Endothelial cell of umbilical vein (primary cell): ENCODE results near the gene CYB561A3. TPM values are rescaled to one million over a fixed set of nuclear protein-coding genes. Genes with fewer than 3 reads are reported as not detected.

Source experiments
- BruUV-seq: library from RNA; stranded (reverse); fragments of 400-500 nt; replicated peaks from 2 replicates; lab custom pipeline; 2021; lab: Mats Ljungman, UMichigan
- CTCF ChIA-PET: fragments of 300-600, 350-600 bp; sonication (Branson Sonifier 250); formaldehyde crosslinking; loops from one replicate; lab custom pipeline; 2021; ENCODE audit warnings: antibody characterized with exemption, inconsistent platforms; lab: Charles Lee
- POLR2A ChIA-PET: fragments of 300-600, 350-600 bp; sonication (Branson Sonifier 250); formaldehyde crosslinking; loops from one replicate; lab custom pipeline; 2021; ENCODE audit warnings: antibody characterized with exemption, inconsistent platforms; lab: Charles Lee
- DNase-seq: peaks from one replicate; pipeline ENCODE4 v3.0.0-alpha.2; 2011; ENCODE audit warnings: low read depth, low spot score
- FAIRE-seq: peaks from 2 replicates; lab custom pipeline; 2011; peaks lifted over from hg19 to GRCh38; lab: Jason Lieb, UNC
- H2AFZ ChIP-seq: 2 replicates; pipeline ENCODE4 v1.6.0; 2012; ENCODE audit warnings: low read depth, low read length, control low read depth, inconsistent platforms
- H3K27ac ChIP-seq: 2 replicates; pipeline ENCODE4 v1.5.1; 2011; ENCODE audit warnings: low read depth, mild to moderate bottlenecking, control low read depth, low read length, moderate library complexity; ENCODE audit not compliant: insufficient read depth
- H3K27me3 ChIP-seq, 2 experiments: 2 replicates each; pipeline versions ENCODE4 v1.6.0 to v1.6.1; 2011; ENCODE audit warnings: low read length in 2 of 2, mixed read lengths in 1 of 2; ENCODE audit not compliant: control insufficient read depth in 2 of 2, insufficient read depth in 2 of 2
- H3K36me3 ChIP-seq, 2 experiments: 2 replicates in 1 of 2; 3 replicates in 1 of 2; pipeline ENCODE4 v1.5.1; 2011; ENCODE audit warnings: low read length in 2 of 2, mild to moderate bottlenecking in 1 of 2, moderate library complexity in 1 of 2; ENCODE audit not compliant: control insufficient read depth in 2 of 2, insufficient read depth in 2 of 2; ENCODE audit errors: extremely low read depth in 1 of 2
- H3K4me1 ChIP-seq: 3 replicates; pipeline ENCODE4 v1.5.1; 2011; ENCODE audit warnings: mild to moderate bottlenecking, low read length; ENCODE audit not compliant: control insufficient read depth, insufficient read depth; ENCODE audit errors: extremely low read depth
- H3K4me2 ChIP-seq: 2 replicates; pipeline ENCODE4 v1.6.1; 2011; ENCODE audit warnings: low read length, control low read depth, mixed read lengths; ENCODE audit not compliant: insufficient read depth
- H3K4me3 ChIP-seq, 3 experiments: fragments of 200-600 bp in 1 of 3; sonication (generic), shearing (Covaris generic) in 1 of 3; replicated peaks in 1 of 3; 2 replicates each; pipeline ENCODE4 v1.5.1; 2011 to 2016; ENCODE audit warnings: control low read depth in 3 of 3, low read length in 3 of 3, mild to moderate bottlenecking in 2 of 3, inconsistent platforms in 1 of 3, low read depth in 1 of 3, moderate library complexity in 1 of 3; ENCODE audit not compliant: insufficient read depth in 1 of 3
- H3K79me2 ChIP-seq: 2 replicates; pipeline ENCODE4 v1.6.0; 2012; ENCODE audit warnings: low read length, inconsistent platforms; ENCODE audit not compliant: control insufficient read depth, insufficient read depth
- H3K9ac ChIP-seq: replicated peaks from 2 replicates; pipeline ENCODE3; 2011; ENCODE audit warnings: low read length, control low read depth; ENCODE audit not compliant: insufficient read depth; ENCODE audit errors: extremely low read depth
- H3K9me1 ChIP-seq: replicated peaks from 3 replicates; pipeline ENCODE4 v1.6.0; 2011; ENCODE audit warnings: mild to moderate bottlenecking, low read length; ENCODE audit not compliant: control insufficient read depth, insufficient read depth; ENCODE audit errors: extremely low read depth
- H3K9me3 ChIP-seq: replicated peaks from 2 replicates; pipeline ENCODE4 v1.5.1; 2012; ENCODE audit warnings: low read length, inconsistent platforms; ENCODE audit not compliant: control insufficient read depth, insufficient read depth
- H4K20me1 ChIP-seq: replicated peaks from 2 replicates; pipeline ENCODE3; 2011; ENCODE audit warnings: mild to moderate bottlenecking, low read length; ENCODE audit not compliant: control insufficient read depth, insufficient read depth; ENCODE audit errors: extremely low read depth
- EZH2 ChIP-seq: IDR thresholded peaks from 2 replicates; pipeline ENCODE4 v1.6.1; 2012; ENCODE audit warnings: borderline replicate concordance, low read depth, mild to moderate bottlenecking, moderate library complexity, low read length, inconsistent platforms; ENCODE audit not compliant: severe bottlenecking
- FOS ChIP-seq: IDR thresholded peaks from 2 replicates; pipeline ENCODE4 v1.6.1; 2011; ENCODE audit warnings: mild to moderate bottlenecking, low read length, moderate library complexity, borderline replicate concordance; ENCODE audit not compliant: insufficient read depth
- GATA2 ChIP-seq: IDR thresholded peaks from 2 replicates; pipeline ENCODE4 v1.7.0; 2011; ENCODE audit warnings: low read depth, mild to moderate bottlenecking, moderate library complexity, mixed read lengths, low read length; ENCODE audit not compliant: insufficient read length, insufficient read depth
- JUN ChIP-seq: IDR thresholded peaks from 2 replicates; pipeline ENCODE4 v1.6.1; 2011; ENCODE audit warnings: borderline replicate concordance, low read depth; ENCODE audit not compliant: insufficient read length, insufficient read depth
- MYC ChIP-seq: IDR thresholded peaks from one replicate; pipeline ENCODE4 v1.6.1; 2011; ENCODE audit warnings: mild to moderate bottlenecking, low read depth, low read length
- POLR2A ChIP-seq: IDR thresholded peaks from 2 replicates; pipeline ENCODE4 v1.6.1; 2012; ENCODE audit warnings: low read depth, mild to moderate bottlenecking, control low read depth, low read length
- POLR2AphosphoS5 ChIP-seq: IDR thresholded peaks from 2 replicates; pipeline ENCODE4 v1.6.1; 2012; ENCODE audit warnings: low read depth, mild to moderate bottlenecking, control low read depth, low read length, moderate library complexity; ENCODE audit not compliant: insufficient read depth
- dilution Hi-C: fragments of 300-500 bp; cut with MboI; formaldehyde crosslinking; loops from one replicate; pipeline ENCODE4 v1.15.0; 2019; ENCODE audit warnings: low sequenced_read_pairs; ENCODE audit not compliant: extremely low pct_ligation_motif_present
- intact Hi-C: fragments of 100-400 bp; cut with micrococcal nuclease; formaldehyde crosslinking; loops from one replicate; pipeline ENCODE4 v1.10.0; 2022
- polyA plus RNA-seq, 4 experiments: library from polyadenylated mRNA; depleted of rRNA in 3 of 4; stranded (reverse) in 3 of 4; unstranded in 1 of 4; fragments of >200 nt; gene quantifications; 2 replicates each; pipeline versions ENCODE4 v1.2.1 to v1.2.3, GENCODE V29; 2011 to 2012; ENCODE audit warnings: missing spikeins in 1 of 4
- total RNA-seq: library from RNA; stranded (reverse); gene quantifications from 2 replicates; pipeline ENCODE4 v1.2.3, GENCODE V29; 2021
- TF ChIP-seq, protein P1 (sequence below): IDR thresholded peaks from 2 replicates; pipeline ENCODE4 v1.6.1; 2011; ENCODE audit not compliant: insufficient read depth, insufficient read length
- TF ChIP-seq, protein P2 (sequence below), 2 donors: IDR thresholded peaks; 1 replicate in 1 of 2; 2 replicates in 1 of 2; pipeline ENCODE4 v1.5.1; 2011; ENCODE audit warnings: low read length in 2 of 2, mild to moderate bottlenecking in 2 of 2, moderate library complexity in 2 of 2, control low read depth in 1 of 2, inconsistent platforms in 1 of 2, low read depth in 1 of 2; ENCODE audit not compliant: insufficient read depth in 1 of 2; ENCODE audit errors: extremely low read depth in 1 of 2

CYB561A3 gene
- total and polyA plus RNA-seq, 2 donors (not counting 3 experiments of a cell fraction or from before 2014, with no cell fraction given) = 41.6 to 103 TPM

DNA sequence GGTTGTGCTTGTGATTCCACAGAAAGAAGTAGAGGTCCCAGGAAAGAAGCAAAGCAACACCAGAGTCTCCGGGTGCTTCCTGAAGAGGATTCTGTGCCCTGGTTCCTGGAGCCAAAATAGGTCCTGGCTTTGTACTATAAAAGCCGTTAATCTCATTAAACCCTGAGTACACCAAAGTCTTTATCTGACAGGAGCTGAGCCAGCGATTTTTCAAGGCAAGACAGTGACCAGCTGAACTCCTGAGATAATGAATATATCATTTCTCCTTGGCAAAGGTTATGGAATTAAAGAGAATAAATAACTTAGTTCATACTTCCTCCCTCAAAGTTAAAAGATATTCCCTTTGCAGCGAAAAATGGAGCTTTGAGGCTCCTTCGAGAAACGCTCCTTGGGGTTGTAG lies 5.7 kb upstream of the CYB561A3 start:
- POLR2A ChIA-PET = no interaction called here
- intact Hi-C loops = no loop called here

More for the DNA sequence above, 5.7 kb upstream of the CYB561A3 start:
- dilution Hi-C loops = no loop called here
- Histone ChIP-seq H3K4me2 (no peak overlapping the region), H3K36me3 (peaks cover 20 to 30% of the 10 kb centered on the region in 2 experiments), H3K9ac (no peak overlapping the region), H2AFZ (no peak overlapping the region), H3K4me1 (peaks cover 6% of the 10 kb centered on the region), H4K20me1 (no peaks in the 10 kb centered on the region), H3K27ac (no peak overlapping the region), H3K9me1 (no peaks in the 10 kb centered on the region), H3K79me2 (peaks cover 19% of the 10 kb centered on the region), H3K9me3 (no peaks in the 10 kb centered on the region), H3K4me3 (no peak overlapping the region), H3K27me3 (no peaks in the 10 kb centered on the region)
- DNase-seq (no peak), FAIRE-seq (no peak)
- TF ChIP-seq GATA2 (no peak), FOS (no peak), JUN (no peak), POLR2A (no peak), EZH2 (no peak), MYC (no peak), POLR2AphosphoS5 (no peak)
- TF ChIP-seq, protein P1, sequence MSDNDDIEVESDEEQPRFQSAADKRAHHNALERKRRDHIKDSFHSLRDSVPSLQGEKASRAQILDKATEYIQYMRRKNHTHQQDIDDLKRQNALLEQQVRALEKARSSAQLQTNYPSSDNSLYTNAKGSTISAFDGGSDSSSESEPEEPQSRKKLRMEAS = no peak
- TF ChIP-seq, protein P2, sequence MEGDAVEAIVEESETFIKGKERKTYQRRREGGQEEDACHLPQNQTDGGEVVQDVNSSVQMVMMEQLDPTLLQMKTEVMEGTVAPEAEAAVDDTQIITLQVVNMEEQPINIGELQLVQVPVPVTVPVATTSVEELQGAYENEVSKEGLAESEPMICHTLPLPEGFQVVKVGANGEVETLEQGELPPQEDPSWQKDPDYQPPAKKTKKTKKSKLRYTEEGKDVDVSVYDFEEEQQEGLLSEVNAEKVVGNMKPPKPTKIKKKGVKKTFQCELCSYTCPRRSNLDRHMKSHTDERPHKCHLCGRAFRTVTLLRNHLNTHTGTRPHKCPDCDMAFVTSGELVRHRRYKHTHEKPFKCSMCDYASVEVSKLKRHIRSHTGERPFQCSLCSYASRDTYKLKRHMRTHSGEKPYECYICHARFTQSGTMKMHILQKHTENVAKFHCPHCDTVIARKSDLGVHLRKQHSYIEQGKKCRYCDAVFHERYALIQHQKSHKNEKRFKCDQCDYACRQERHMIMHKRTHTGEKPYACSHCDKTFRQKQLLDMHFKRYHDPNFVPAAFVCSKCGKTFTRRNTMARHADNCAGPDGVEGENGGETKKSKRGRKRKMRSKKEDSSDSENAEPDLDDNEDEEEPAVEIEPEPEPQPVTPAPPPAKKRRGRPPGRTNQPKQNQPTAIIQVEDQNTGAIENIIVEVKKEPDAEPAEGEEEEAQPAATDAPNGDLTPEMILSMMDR (IDR thresholded peaks at IDR 0.05; ENCODE audit: extremely low read depth in 1 of 2, insufficient read depth in 1 of 2, low read depth in 1 of 2, low read length in 2 of 2) = no peak
- no TSS peak for BruUV-seq
- CTCF ChIA-PET = interaction anchor here (3.4 to 10.8 kb wide), 2 partner anchors 17 to 31 kb away, joined by 20 to 89 read pairs; no protein-coding TSS in a partner anchor
